ENCODE measurements around the gene PADI1.

GRCh38 chr1:17251701-17252376, 46.9 kb downstream of the PADI1 start:
- no peak for TF ChIP-seq CTCF (IDR thresholded peaks at IDR 0.05; ENCODE audit: insufficient read depth, low read length, poor library complexity, severe bottlenecking)
- TF ChIP-seq EZH2phosphoT487 (conservative IDR thresholded peaks at IDR 0.05; ENCODE audit: low read length) = no peak

Measured in SU-DHL-6 (cell line).